Lung (tissue), 12 donors: Measurements from ENCODE around the gene AMN. TPM values are rescaled to one million over a fixed set of nuclear protein-coding genes. Genes with fewer than 3 reads are reported as not detected.

Experiments used
- ATAC-seq: fragments of 200-7000 bp; cut with Tn5 transposase; one replicate; pipeline ENCODE4 v1.9.1; 2020; ENCODE audit warnings: moderate number of reproducible peaks; ENCODE audit not compliant: insufficient read depth, low FRiP score
- DNase-seq, 3 donors: peaks; one replicate each; pipeline ENCODE4 v3.0.0-alpha.2; 2013 to 2017
- H3K27ac ChIP-seq, 2 donors: one replicate each; pipeline ENCODE4 v1.5.1; 2013; ENCODE audit warnings: mild to moderate bottlenecking in 2 of 2, moderate library complexity in 2 of 2, control low read depth in 1 of 2, inconsistent platforms in 1 of 2, low read depth in 1 of 2, low read length in 1 of 2
- H3K27me3 ChIP-seq, 3 donors: one replicate each; pipeline ENCODE4 v1.5.1; 2013; ENCODE audit warnings: low read length in 2 of 3; ENCODE audit not compliant: control insufficient read depth in 3 of 3, insufficient read depth in 3 of 3
- H3K36me3 ChIP-seq, 4 donors: one replicate each; pipeline ENCODE4 v1.5.1; 2013; ENCODE audit warnings: low read length in 4 of 4, mild to moderate bottlenecking in 1 of 4, moderate library complexity in 1 of 4; ENCODE audit not compliant: control insufficient read depth in 4 of 4, insufficient read depth in 4 of 4
- H3K4me1 ChIP-seq, 5 donors: one replicate each; pipeline ENCODE4 v1.5.1; 2013; ENCODE audit warnings: low read length in 5 of 5, mild to moderate bottlenecking in 2 of 5, moderate library complexity in 1 of 5; ENCODE audit not compliant: control insufficient read depth in 5 of 5, insufficient read depth in 5 of 5
- H3K4me3 ChIP-seq: one replicate; pipeline ENCODE4 v1.5.1; 2013; ENCODE audit warnings: mild to moderate bottlenecking, control low read depth, moderate library complexity
- H3K9ac ChIP-seq, 2 donors: one replicate each; pipeline ENCODE4 v1.5.1; 2013; ENCODE audit warnings: low read length in 2 of 2, control low read depth in 1 of 2; ENCODE audit not compliant: insufficient read depth in 1 of 2
- H3K9me3 ChIP-seq, 4 donors: one replicate each; pipeline ENCODE4 v1.5.1; 2013; ENCODE audit warnings: low read length in 3 of 4, mild to moderate bottlenecking in 1 of 4, moderate library complexity in 1 of 4; ENCODE audit not compliant: control insufficient read depth in 4 of 4, insufficient read depth in 3 of 4
- WGBS, 2 donors: extraction: QIAGEN DNeasy Blood & Tissue Kit; methylation state at CpG; one replicate each; pipeline ENCODE4 v1.1.7; 2013; 5-methylcytosine and 5-hydroxymethylcytosine counted together
- polyA plus RNA-seq, 2 donors: library from polyadenylated mRNA; stranded (reverse); fragments of 200-250 nt; gene quantifications; one replicate each; pipeline ENCODE4 v1.2.1, GENCODE V29; 2013
- total RNA-seq, 2 donors: library from RNA; depleted of rRNA in 1 of 2; stranded (reverse); fragments of >200 nt in 1 of 2; gene quantifications; one replicate each; pipeline ENCODE4 v1.2.1, GENCODE V29; 2014 to 2021
- TF ChIP-seq, protein P1 (sequence below): IDR thresholded peaks from 2 replicates; pipeline ENCODE4 v1.5.1; 2012; ENCODE audit warnings: mild to moderate bottlenecking; ENCODE audit errors: control extremely low read depth, extremely low read depth
- donor health status: control.
- donor health status: control.
- donor health status: Bipolar disorder and iron deficiency.
- donor health status: healthy.
- donor health status: DM: yes; HTN: yes; CAD: no.

AMN gene
- total and polyA plus RNA-seq, 4 donors, result 0.94 to 24.7 (median 12.6) TPM

DNA sequence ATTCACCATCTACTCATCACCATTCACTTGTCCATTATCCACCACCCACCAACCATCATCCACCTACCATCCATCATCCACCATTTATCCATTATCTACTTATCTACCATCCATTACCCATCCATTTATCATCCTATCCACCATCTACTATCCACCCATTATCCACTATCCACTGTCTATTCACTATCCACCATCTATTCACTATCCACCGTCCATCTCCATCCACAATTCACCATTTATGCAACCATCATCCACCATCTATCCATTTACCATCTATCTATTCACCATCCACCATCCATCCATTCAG lies 1.5 kb upstream of the AMN start:
- H3K4me3 ChIP-seq, result no peak overlapping the region

DNA sequence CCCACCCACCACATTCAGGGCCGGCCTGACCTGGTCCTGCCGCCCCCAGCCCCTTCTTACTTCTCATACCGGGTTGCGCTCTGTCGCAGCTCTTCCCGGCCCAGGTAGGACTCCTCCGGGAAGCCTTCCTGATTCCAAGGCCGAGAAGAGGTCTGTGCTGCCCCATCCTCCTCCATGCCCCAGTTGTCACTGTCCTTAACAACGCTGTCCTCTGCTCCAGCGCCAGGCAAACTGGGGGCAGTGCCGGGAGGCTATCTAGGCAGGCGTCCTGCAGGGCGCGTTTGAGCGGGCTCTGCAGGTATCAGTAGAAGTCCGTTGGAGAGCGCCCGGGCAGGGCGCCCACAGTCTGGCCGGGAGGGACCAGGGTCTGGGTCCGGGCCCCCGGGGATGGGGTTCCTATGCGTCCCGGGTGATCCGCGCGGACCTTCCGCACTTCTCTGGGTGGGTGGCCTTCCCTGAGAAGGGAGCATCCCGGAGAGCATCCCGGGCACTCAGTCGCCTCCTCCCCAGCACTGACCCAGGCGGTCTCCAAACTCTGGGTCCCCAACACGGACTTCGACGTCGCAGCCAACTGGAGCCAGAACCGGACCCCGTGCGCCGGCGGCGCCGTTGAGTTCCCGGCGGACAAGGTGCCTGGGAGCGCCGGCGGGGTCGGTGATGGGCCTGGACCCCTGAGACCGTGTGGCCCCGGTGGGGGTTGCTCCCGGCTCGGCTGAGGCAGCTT lies 900 bp downstream of the AMN start:
- Histone ChIP-seq H3K9me3 (peaks cover 0 to 7% (median 0%) of the 10 kb centered on the region in 4 donors), H3K27ac (no peak overlapping the region), H3K9ac (no peak overlapping the region), H3K36me3 (no peaks in the 10 kb centered on the region), H3K4me1 (peaks cover 0 to 18% (median 5%) of the 10 kb centered on the region in 5 donors), H3K27me3 (peaks cover 0 to 57% (median 29%) of the 10 kb centered on the region in 3 donors), H3K4me3 (no peak overlapping the region)
- no peak for DNase-seq
- TF ChIP-seq, protein P1, sequence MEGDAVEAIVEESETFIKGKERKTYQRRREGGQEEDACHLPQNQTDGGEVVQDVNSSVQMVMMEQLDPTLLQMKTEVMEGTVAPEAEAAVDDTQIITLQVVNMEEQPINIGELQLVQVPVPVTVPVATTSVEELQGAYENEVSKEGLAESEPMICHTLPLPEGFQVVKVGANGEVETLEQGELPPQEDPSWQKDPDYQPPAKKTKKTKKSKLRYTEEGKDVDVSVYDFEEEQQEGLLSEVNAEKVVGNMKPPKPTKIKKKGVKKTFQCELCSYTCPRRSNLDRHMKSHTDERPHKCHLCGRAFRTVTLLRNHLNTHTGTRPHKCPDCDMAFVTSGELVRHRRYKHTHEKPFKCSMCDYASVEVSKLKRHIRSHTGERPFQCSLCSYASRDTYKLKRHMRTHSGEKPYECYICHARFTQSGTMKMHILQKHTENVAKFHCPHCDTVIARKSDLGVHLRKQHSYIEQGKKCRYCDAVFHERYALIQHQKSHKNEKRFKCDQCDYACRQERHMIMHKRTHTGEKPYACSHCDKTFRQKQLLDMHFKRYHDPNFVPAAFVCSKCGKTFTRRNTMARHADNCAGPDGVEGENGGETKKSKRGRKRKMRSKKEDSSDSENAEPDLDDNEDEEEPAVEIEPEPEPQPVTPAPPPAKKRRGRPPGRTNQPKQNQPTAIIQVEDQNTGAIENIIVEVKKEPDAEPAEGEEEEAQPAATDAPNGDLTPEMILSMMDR, result no peak
- no peak for ATAC-seq
- 9% methylated on average over 53 of the region's 53 CpGs for WGBS, 2 donors

More for the DNA sequence above, 1.5 kb upstream of the AMN start:
- WGBS, 2 donors, result 98 to 100% methylated on average over 1 of the region's 1 CpG
- no peaks in the 10 kb centered on the region for H3K36me3 ChIP-seq
- peaks cover 0 to 18% (median 5%) of the 10 kb centered on the region in 5 donors for H3K4me1 ChIP-seq
- ATAC-seq (no peak), DNase-seq (no peak)
- peaks cover 0 to 7% (median 0%) of the 10 kb centered on the region in 4 donors for H3K9me3 ChIP-seq
- peaks cover 0 to 46% (median 28%) of the 10 kb centered on the region in 3 donors for H3K27me3 ChIP-seq
- H3K9ac ChIP-seq, result no peak overlapping the region
- no peak overlapping the region for H3K27ac ChIP-seq
- TF ChIP-seq, protein P1, result no peak

DNA sequence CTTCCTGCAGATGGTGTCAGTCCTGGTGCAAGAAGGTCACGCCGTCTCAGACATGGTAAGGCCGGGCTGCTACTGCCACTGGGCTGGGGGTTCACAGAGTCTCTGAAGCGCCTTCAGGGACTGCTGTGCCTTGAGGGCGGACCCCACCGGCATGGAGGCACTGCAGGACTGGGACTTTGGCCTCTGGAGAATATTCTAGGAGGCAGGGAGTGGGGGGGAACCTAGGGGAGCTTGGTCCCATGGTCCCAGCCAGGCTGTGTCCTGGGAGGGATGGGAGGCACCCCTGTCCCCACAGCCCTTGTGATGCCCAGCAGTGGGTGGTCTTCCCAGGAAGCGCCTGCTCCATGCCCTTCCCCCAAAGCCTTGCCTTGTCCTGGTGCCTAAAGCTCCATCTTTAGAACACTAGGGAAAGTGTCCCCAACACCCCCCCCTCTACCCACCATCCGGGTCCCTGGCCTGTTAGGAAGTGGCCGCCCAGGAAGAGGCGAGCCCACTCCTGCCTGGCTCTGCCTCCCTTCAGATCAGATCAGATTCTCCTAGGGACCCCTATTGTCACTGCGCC lies 1.5 kb downstream of the AMN start:
- Histone ChIP-seq H3K4me3 (no peak overlapping the region), H3K9me3 (peaks cover 0 to 7% (median 0%) of the 10 kb centered on the region in 4 donors), H3K4me1 (peaks cover 0 to 24% (median 6%) of the 10 kb centered on the region in 5 donors), H3K36me3 (no peaks in the 10 kb centered on the region), H3K27ac (no peak overlapping the region), H3K9ac (no peak overlapping the region), H3K27me3 (peaks cover 0 to 60% (median 26%) of the 10 kb centered on the region in 3 donors)
- TF ChIP-seq, protein P1, result no peak
- no peak for ATAC-seq
- 43 to 46% methylated on average over 11 of the region's 11 CpGs for WGBS, 2 donors
- DNase-seq, result peak in 1 of 3 donors; percentile 23
